PC-9 (cell line): ENCODE data around the gene NTF3. TPM values are rescaled to one million over a fixed set of nuclear protein-coding genes. Genes with fewer than 3 reads are reported as not detected.
"Not testable (repeated sequence)": the region's sequence is repeated elsewhere in the genome, so short reads cannot be mapped to it uniquely, and the experiment has no call there.

ENCODE experiments used
- BruUV-seq: library from RNA; stranded (reverse); fragments of 400-500 nt; replicated peaks from 2 replicates; lab custom pipeline; 2021; lab: Mats Ljungman, UMichigan
- CTCF ChIA-PET: fragments of 300-600 bp; sonication (Branson Sonifier 250); formaldehyde crosslinking; loops from one replicate; lab custom pipeline; 2022; ENCODE audit warnings: antibody characterized with exemption; lab: Charles Lee
- POLR2A ChIA-PET: fragments of 300-600 bp; sonication (Branson Sonifier 250); formaldehyde crosslinking; loops from one replicate; lab custom pipeline; 2022; ENCODE audit warnings: antibody characterized with exemption; ENCODE audit not compliant: unreplicated experiment; lab: Charles Lee
- DNase-seq, 2 experiments: peaks; one replicate each; pipeline versions ENCODE4 v3.0.0 to v3.0.0-alpha.2; 2015 to 2022; ENCODE audit warnings: mixed read lengths in 1 of 2
- H2AFZ ChIP-seq: fragments of 200-600 bp; sonication (generic); 2 replicates; pipeline ENCODE4 v1.8.1; 2017; ENCODE audit warnings: antibody characterized with exemption
- H3F3A ChIP-seq: fragments of 200-600 bp; sonication (generic); 2 replicates; pipeline ENCODE4 v1.8.1; 2017; ENCODE audit warnings: antibody characterized with exemption, mild to moderate bottlenecking, low read depth; ENCODE audit not compliant: insufficient read depth
- H3K27ac ChIP-seq: fragments of 200-600 bp; sonication (generic); 2 replicates; pipeline ENCODE4 v1.6.1; 2016; ENCODE audit warnings: mixed run types
- H3K27me3 ChIP-seq: fragments of 200-600 bp; sonication (generic); 2 replicates; pipeline ENCODE4 v1.6.1; 2016; ENCODE audit warnings: low read depth, mixed run types; ENCODE audit not compliant: insufficient read depth
- H3K36me3 ChIP-seq: fragments of 200-600 bp; sonication (generic); 2 replicates; pipeline ENCODE4 v1.6.1; 2016; ENCODE audit warnings: low read depth, mixed run types
- H3K4me1 ChIP-seq: fragments of 200-600 bp; sonication (generic); replicated peaks from 2 replicates; pipeline ENCODE4 v1.6.1; 2016; ENCODE audit warnings: mixed run types; ENCODE audit not compliant: insufficient read depth
- H3K4me2 ChIP-seq: fragments of 200-600 bp; sonication (generic); 2 replicates; pipeline ENCODE4 v1.6.1; 2017; ENCODE audit warnings: mixed run types
- H3K4me3 ChIP-seq: fragments of 200-600 bp; sonication (generic); 2 replicates; pipeline ENCODE4 v1.6.1; 2016; ENCODE audit warnings: mixed run types
- H3K79me2 ChIP-seq: fragments of 200-600 bp; sonication (generic); 2 replicates; pipeline ENCODE4 v1.6.1; 2017; ENCODE audit warnings: low read depth, mixed run types
- H3K9me2 ChIP-seq: fragments of 200-600 bp; sonication (generic); 2 replicates; pipeline ENCODE4 v1.8.1; 2017; ENCODE audit warnings: mild to moderate bottlenecking; ENCODE audit not compliant: insufficient read depth
- H3K9me3 ChIP-seq: fragments of 200-600 bp; sonication (generic); 2 replicates; pipeline ENCODE4 v1.8.1; 2016; ENCODE audit warnings: low read depth; ENCODE audit not compliant: insufficient read depth
- H4K20me1 ChIP-seq: fragments of 200-600 bp; sonication (generic); 2 replicates; pipeline ENCODE4 v1.8.1; 2017; ENCODE audit not compliant: insufficient read depth
- CTCF ChIP-seq: fragments of 200-600 bp; sonication (generic); conservative IDR thresholded peaks from 2 replicates; pipeline ENCODE4 v1.6.1; 2017; ENCODE audit warnings: mixed run types, antibody characterized with exemption, mild to moderate bottlenecking, moderate library complexity
- EZH2 ChIP-seq: fragments of 200-600 bp; sonication (generic); IDR thresholded peaks from 2 replicates; pipeline ENCODE4 v1.8.0; 2017; ENCODE audit warnings: antibody characterized with exemption, low read depth
- intact Hi-C: fragments of 100-400 bp; cut with micrococcal nuclease; formaldehyde crosslinking; loops from one replicate; pipeline ENCODE4 v1.10.0; 2022; ENCODE audit not compliant: unreplicated experiment
- total RNA-seq: library from RNA; stranded (reverse); gene quantifications from 2 replicates; pipeline ENCODE4 v1.2.3, GENCODE V29; 2021

NTF3 gene
- total RNA-seq, 1 experiment from 2014 or later: not detected

DNA sequence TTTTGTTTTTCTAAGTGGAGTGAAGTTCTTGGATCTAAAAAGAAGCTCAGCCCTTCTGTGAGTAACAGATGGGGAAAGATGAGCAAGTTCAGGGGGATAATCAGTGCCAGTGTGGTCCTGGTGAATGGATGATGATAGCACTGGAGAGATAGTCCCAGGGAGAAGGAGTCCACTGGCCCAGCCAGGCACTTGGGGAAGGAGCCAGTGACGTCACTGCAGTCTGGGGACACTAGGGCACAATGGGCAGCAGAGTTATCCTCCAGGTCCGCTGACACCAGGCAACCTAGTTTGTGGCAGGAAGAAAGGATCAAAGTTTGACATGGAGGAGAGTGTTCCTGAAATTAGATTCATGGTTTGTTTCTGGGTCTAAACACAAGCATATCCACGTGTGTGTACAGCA lies 101.5 kb downstream of the NTF3 start:
- Histone ChIP-seq H2AFZ (no peak overlapping the region), H3K9me3 (no peaks in the 10 kb centered on the region), H3F3A (no peaks in the 10 kb centered on the region), H3K4me1 (no peaks in the 10 kb centered on the region), H3K27me3 (peaks cover 34% of the 10 kb centered on the region), H4K20me1 (no peaks in the 10 kb centered on the region), H3K9me2 (no peaks in the 10 kb centered on the region), H3K27ac (no peak overlapping the region), H3K4me2 (no peak overlapping the region), H3K4me3 (no peak overlapping the region), H3K79me2 (no peaks in the 10 kb centered on the region), H3K36me3 (no peaks in the 10 kb centered on the region)
- BruUV-seq: no TSS peak
- intact Hi-C loops: no loop called here
- DNase-seq: no peak
- POLR2A ChIA-PET: no interaction called here
- TF ChIP-seq EZH2: no peak
- no peak for TF ChIP-seq CTCF
- CTCF ChIA-PET: no interaction called here

DNA sequence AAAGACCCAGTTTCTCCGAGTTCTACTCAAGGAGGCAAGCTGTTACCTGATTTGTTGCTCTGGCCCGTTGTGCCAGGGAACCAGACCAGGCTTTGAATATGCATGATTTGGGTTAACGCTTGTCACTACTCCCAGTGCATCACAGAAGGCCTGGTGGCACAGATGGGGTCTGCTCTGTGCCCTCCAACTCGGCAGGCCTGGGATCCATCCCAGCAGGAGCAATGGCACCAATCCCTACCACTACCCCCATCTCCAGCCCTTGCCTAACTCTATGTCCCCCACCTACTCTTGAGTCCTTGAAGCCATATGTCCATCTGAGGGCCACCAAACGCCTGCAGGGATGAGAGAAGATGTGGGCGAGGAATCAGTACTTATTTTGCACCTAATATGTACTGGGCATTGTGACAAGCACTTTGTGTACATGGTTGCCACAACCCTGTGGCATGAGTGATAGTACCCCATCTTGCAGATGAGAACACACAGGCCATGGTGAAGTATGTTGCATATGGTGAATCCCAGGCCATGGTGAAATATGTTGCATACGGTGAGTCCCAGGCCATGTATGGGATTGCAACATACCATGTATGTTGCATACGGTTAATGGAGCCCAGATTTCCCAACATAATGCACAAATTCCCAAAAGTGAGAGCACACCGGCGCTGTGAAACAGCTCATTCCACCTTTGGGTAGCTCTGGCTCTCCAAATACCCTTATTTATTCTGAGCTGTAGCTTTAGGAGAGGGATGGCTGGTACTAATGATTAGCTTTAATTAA lies 102.7 kb downstream of the NTF3 start:
- Histone ChIP-seq H2AFZ (no peak overlapping the region), H3K79me2 (no peaks in the 10 kb centered on the region), H3K27me3 (peaks cover 47% of the 10 kb centered on the region), H3K36me3 (no peaks in the 10 kb centered on the region), H3K4me2 (no peak overlapping the region), H3F3A (no peaks in the 10 kb centered on the region), H4K20me1 (no peaks in the 10 kb centered on the region), H3K9me3 (no peaks in the 10 kb centered on the region), H3K4me3 (no peak overlapping the region), H3K27ac (no peak overlapping the region), H3K9me2 (no peaks in the 10 kb centered on the region), H3K4me1 (no peaks in the 10 kb centered on the region)
- CTCF ChIA-PET: no interaction called here
- no peak for TF ChIP-seq CTCF
- no peak for TF ChIP-seq EZH2
- no TSS peak for BruUV-seq
- DNase-seq: no peak
- POLR2A ChIA-PET: no interaction called here
- intact Hi-C loops: no loop called here

GRCh38 chr12:5535541-5535940 lies 103.6 kb downstream of the NTF3 start:
- H3K4me2 ChIP-seq: no peak overlapping the region
- H3K4me1 ChIP-seq: no peaks in the 10 kb centered on the region
- no peaks in the 10 kb centered on the region for H4K20me1 ChIP-seq
- peaks cover 56% of the 10 kb centered on the region for H3K27me3 ChIP-seq
- no peaks in the 10 kb centered on the region for H3F3A ChIP-seq
- ChIA-PET CTCF (no interaction called here), POLR2A (no interaction called here)
- H3K79me2 ChIP-seq: no peaks in the 10 kb centered on the region
- no peaks in the 10 kb centered on the region for H3K9me2 ChIP-seq
- BruUV-seq: no TSS peak
- no peak overlapping the region for H3K27ac ChIP-seq
- no peaks in the 10 kb centered on the region for H3K36me3 ChIP-seq
- no peak overlapping the region for H3K4me3 ChIP-seq
- no peaks in the 10 kb centered on the region for H3K9me3 ChIP-seq
- DNase-seq: no peak
- no peak overlapping the region for H2AFZ ChIP-seq
- TF ChIP-seq CTCF (no peak), EZH2 (no peak)
- intact Hi-C loops: no loop called here

- POLR2A ChIA-PET, H3K27ac ChIP-seq, H3K9me2 ChIP-seq, H3F3A ChIP-seq, DNase-seq, H3K36me3 ChIP-seq, H2AFZ ChIP-seq, H4K20me1 ChIP-seq, intact Hi-C loops, H3K79me2 ChIP-seq, H3K4me2 ChIP-seq, H3K4me3 ChIP-seq, CTCF ChIA-PET, H3K9me3 ChIP-seq, H3K4me1 ChIP-seq, BruUV-seq: not testable (repeated sequence)
- H3K27me3 ChIP-seq: peaks cover 60% of the 10 kb centered on the region
Measured at GRCh38 chr12:5537026-5537615, 105.2 kb downstream of the NTF3 start.
